Erythroblast (primary cell): ENCODE results near the gene NOS3.

Experiments
- GATA1 ChIP-seq: IDR thresholded peaks from 2 replicates; pipeline ENCODE4 v1.6.1; 2011; ENCODE audit warnings: low read depth, mild to moderate bottlenecking, control low read depth, low read length, moderate library complexity
- POLR2A ChIP-seq: IDR thresholded peaks from 2 replicates; pipeline ENCODE4 v1.6.1; 2011; ENCODE audit warnings: mild to moderate bottlenecking, low read length

GRCh38 chr7:151010307-151011096 lies 19.7 kb downstream of the NOS3 start:
- no peak for TF ChIP-seq POLR2A
- no peak for TF ChIP-seq GATA1
